T-cell (primary cell): ENCODE data around the gene RMND5A. TPM values are rescaled to one million over a fixed set of nuclear protein-coding genes. Genes with fewer than 3 reads are reported as not detected.

Experiments used
- ATAC-seq, 4 experiments: fragments of 200-7000 bp in 3 of 4; fragments of 150-1000 bp in 1 of 4; cut with Tn5 transposase; replicated peaks in 1 of 4; 1 replicate in 3 of 4; 2 replicates in 1 of 4; pipeline ENCODE4 v1.10.0; 2021; ENCODE audit warnings: moderate library complexity in 3 of 4, mild to moderate bottlenecking in 2 of 4, moderate number of reproducible peaks in 1 of 4
- CTCF ChIA-PET, 2 donors: fragments of 300-600 bp; sonication (Branson Sonifier 250); formaldehyde crosslinking; loops; one replicate each; lab custom pipeline; 2022; ENCODE audit warnings: antibody characterized with exemption in 2 of 2; lab: Charles Lee
- POLR2A ChIA-PET, 2 donors: fragments of 300-600 bp; sonication (Branson Sonifier 250); formaldehyde crosslinking; loops; one replicate each; lab custom pipeline; 2022; ENCODE audit warnings: antibody characterized with exemption in 2 of 2; lab: Charles Lee
- DNase-seq, 35 experiments: peaks; one replicate each; pipeline versions ENCODE4 v3.0.0 to v3.0.0-alpha.2; 2013 to 2023
- H3K27ac ChIP-seq: one replicate; pipeline ENCODE4 v1.5.1; 2013; ENCODE audit warnings: low read length
- H3K27me3 ChIP-seq, 2 experiments: replicated peaks in 1 of 2; 1 replicate in 1 of 2; 2 replicates in 1 of 2; pipeline versions ENCODE4 v1.6.1 to v1.7.0; 2013; ENCODE audit warnings: low read length in 1 of 2, mixed read lengths in 1 of 2; ENCODE audit not compliant: control insufficient read depth in 2 of 2, insufficient read depth in 2 of 2; ENCODE audit errors: extremely low read depth in 1 of 2
- H3K36me3 ChIP-seq, 2 donors: 1 replicate in 1 of 2; 2 replicates in 1 of 2; pipeline versions ENCODE4 v1.6.1 to v1.7.0; 2013; ENCODE audit warnings: low read length in 1 of 2; ENCODE audit not compliant: control insufficient read depth in 2 of 2, insufficient read depth in 1 of 2; ENCODE audit errors: extremely low read depth in 1 of 2
- H3K4me1 ChIP-seq, 2 experiments: 1 replicate in 1 of 2; 2 replicates in 1 of 2; pipeline versions ENCODE4 v1.6.1 to v1.7.0; 2013; ENCODE audit warnings: low read length in 2 of 2, mixed read lengths in 1 of 2; ENCODE audit not compliant: insufficient read depth in 2 of 2, control insufficient read depth in 1 of 2; ENCODE audit errors: extremely low read depth in 1 of 2
- H3K4me3 ChIP-seq, 2 donors: 1 replicate in 1 of 2; 2 replicates in 1 of 2; pipeline versions ENCODE4 v1.5.1 to v1.7.0; 2013; ENCODE audit warnings: mild to moderate bottlenecking in 2 of 2, low read length in 1 of 2, moderate library complexity in 1 of 2; ENCODE audit not compliant: control insufficient read depth in 1 of 2; ENCODE audit errors: extremely low read depth in 1 of 2
- H3K9me3 ChIP-seq: 2 replicates; pipeline ENCODE4 v1.7.0; 2013
- H3K27ac Mint-ChIP-seq, 2 donors: one replicate each; pipeline ENCODE4 v1.8.0; 2020 to 2021; ENCODE audit warnings: mild to moderate bottlenecking in 2 of 2, mixed read lengths in 2 of 2
- H3K27me3 Mint-ChIP-seq, 2 donors: one replicate each; pipeline ENCODE4 v1.8.0; 2021 to 2022; ENCODE audit warnings: mixed read lengths in 2 of 2
- H3K36me3 Mint-ChIP-seq: one replicate; pipeline ENCODE4 v1.8.0; 2021; ENCODE audit warnings: mixed read lengths
- H3K4me1 Mint-ChIP-seq, 3 donors: one replicate each; pipeline ENCODE4 v1.8.0; 2020 to 2022; ENCODE audit warnings: mixed read lengths in 3 of 3, mild to moderate bottlenecking in 1 of 3
- H3K4me3 Mint-ChIP-seq, 3 donors: one replicate each; pipeline ENCODE4 v1.8.0; 2020 to 2022; ENCODE audit warnings: mild to moderate bottlenecking in 3 of 3, mixed read lengths in 3 of 3, moderate library complexity in 3 of 3
- H3K9me3 Mint-ChIP-seq, 3 donors: one replicate each; pipeline ENCODE4 v1.8.0; 2020 to 2022; ENCODE audit warnings: mixed read lengths in 3 of 3
- WGBS: methylation state at CpG from one replicate; pipeline ENCODE4 v1.1.5; 2013; ENCODE audit warnings: missing lambda C conversion rate; ENCODE audit not compliant: insufficient coverage; 5-methylcytosine and 5-hydroxymethylcytosine counted together
- total RNA-seq, 35 experiments: library from RNA in 6 of 35; stranded (reverse) in 6 of 35; fragments of 120-200 nt in 1 of 35; gene quantifications; one replicate each; pipeline versions ENCODE4 v1.2.1 to v1.2.4 and lab custom pipeline; 2013 to 2026

The RMND5A gene
- total RNA-seq, 5 donors from 2014 or later (not counting 1 experiment from before 2014, with no cell fraction given) = 27.0 to 37.3 (median 31.7) TPM

DNA sequence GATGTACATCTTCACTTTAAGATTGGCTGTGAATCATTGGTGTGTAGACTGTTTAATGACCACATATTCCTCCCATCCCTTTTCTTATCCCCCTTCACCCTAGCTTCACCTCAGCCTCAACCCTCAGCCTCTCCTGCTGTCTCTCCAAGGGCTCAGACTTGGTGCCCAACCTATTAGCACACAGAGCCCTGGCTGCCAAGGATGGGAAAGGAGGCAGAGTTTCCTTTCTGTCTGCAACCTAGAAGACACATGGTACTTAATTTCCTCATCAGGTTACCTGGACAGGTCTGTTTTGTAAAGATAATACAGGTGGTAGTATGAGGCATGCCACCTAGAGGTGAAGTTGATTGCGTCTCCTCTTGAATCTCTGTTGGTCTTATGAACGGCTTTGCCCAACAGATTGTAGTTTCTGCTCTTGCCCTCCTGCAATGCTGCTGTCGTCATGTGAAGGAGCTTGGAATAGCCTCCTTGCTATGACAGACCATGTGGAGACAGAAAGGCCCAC lies 44.5 kb upstream of the RMND5A start:
- Histone ChIP-seq H3K4me3 (no peak overlapping the region), H3K4me1 (no peaks in the 10 kb centered on the region), H3K9me3 (no peaks in the 10 kb centered on the region), H3K27ac (no peak overlapping the region), H3K36me3 (no peaks in the 10 kb centered on the region), H3K27me3 (no peaks in the 10 kb centered on the region)
- Mint-ChIP-seq H3K4me1 (peaks cover 0 to 4% (median 0%) of the 10 kb centered on the region in 3 donors), H3K9me3 (no peaks in the 10 kb centered on the region), H3K4me3 (no peak overlapping the region), H3K27ac (no peak overlapping the region), H3K36me3 (no peaks in the 10 kb centered on the region), H3K27me3 (no peaks in the 10 kb centered on the region)
- WGBS = 78% methylated on average over 3 of the region's 3 CpGs
- ChIA-PET POLR2A (no interaction called here), CTCF (no interaction called here)
- DNase-seq (peak in 2 of 35 experiments; percentile 4 to 38), ATAC-seq (no peak)

DNA sequence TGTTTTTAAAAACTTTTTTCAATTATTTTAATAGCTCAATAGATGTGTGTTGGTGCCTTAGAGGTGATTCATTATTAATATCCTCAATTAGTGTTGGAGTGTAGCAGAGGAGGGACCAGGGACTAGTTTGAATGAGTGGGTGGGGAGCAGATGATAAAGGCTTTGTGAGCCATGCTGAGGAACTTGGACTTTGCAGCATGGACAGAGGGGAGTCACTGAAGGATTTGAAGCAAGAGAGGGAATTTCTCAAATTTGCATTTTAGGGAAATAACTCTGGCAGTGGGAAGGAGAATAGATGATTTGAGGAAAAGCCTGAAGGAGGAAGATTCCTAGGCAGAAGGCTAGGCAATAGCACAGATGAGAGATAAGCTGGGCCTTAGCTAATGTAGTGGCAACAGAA lies 42.3 kb upstream of the RMND5A start:
- ChIA-PET POLR2A (interaction anchor here (0.5 to 0.7 kb wide), 2 partner anchors 106 to 925 kb away, joined by 3 to 4 read pairs; no protein-coding TSS in a partner anchor), CTCF (interaction anchor here in 1 of 2 donors (0.6 kb wide), 1 partner anchor 802 kb away, joined by 4 read pairs; no protein-coding TSS in a partner anchor)
- H3K4me3 ChIP-seq = no peak overlapping the region
- DNase-seq = no peak
- H3K4me1 Mint-ChIP-seq = peaks cover 0 to 4% (median 0%) of the 10 kb centered on the region in 3 donors
- H3K36me3 Mint-ChIP-seq = no peaks in the 10 kb centered on the region
- no peaks in the 10 kb centered on the region for H3K36me3 ChIP-seq
- no peaks in the 10 kb centered on the region for H3K27me3 ChIP-seq
- H3K9me3 Mint-ChIP-seq = no peaks in the 10 kb centered on the region
- no peak overlapping the region for H3K27ac ChIP-seq
- no peaks in the 10 kb centered on the region for H3K4me1 ChIP-seq
- H3K27me3 Mint-ChIP-seq = no peaks in the 10 kb centered on the region
- H3K4me3 Mint-ChIP-seq = no peak overlapping the region
- H3K9me3 ChIP-seq = no peaks in the 10 kb centered on the region
- ATAC-seq = no peak
- no peak overlapping the region for H3K27ac Mint-ChIP-seq

DNA sequence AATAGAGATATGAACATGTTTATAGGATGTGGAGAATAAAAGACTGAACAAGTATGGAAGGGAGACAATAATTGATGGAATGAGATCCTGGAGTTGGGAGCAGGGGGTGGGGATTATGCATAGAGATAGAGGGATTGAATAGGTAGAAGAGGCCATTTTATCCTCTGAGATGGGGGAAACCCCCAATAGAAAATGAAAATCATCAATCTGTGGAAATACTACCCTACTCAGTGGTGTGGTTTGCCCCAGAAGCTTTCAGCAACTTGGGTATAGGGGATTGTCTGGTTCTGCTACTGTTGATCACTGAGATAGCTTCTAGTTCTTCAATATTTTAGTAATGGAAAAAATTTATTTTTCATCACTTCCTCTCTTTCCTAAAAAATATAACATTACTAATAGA lies 41.1 kb upstream of the RMND5A start:
- Mint-ChIP-seq H3K27ac (no peak overlapping the region), H3K4me3 (no peak overlapping the region), H3K9me3 (no peaks in the 10 kb centered on the region), H3K27me3 (no peaks in the 10 kb centered on the region), H3K36me3 (no peaks in the 10 kb centered on the region), H3K4me1 (peaks cover 0 to 4% (median 0%) of the 10 kb centered on the region in 3 donors)
- Histone ChIP-seq H3K27ac (no peak overlapping the region), H3K4me3 (no peak overlapping the region), H3K4me1 (no peaks in the 10 kb centered on the region), H3K36me3 (no peaks in the 10 kb centered on the region), H3K9me3 (no peaks in the 10 kb centered on the region), H3K27me3 (no peaks in the 10 kb centered on the region)
- ATAC-seq (no peak), DNase-seq (no peak)
- POLR2A ChIA-PET = no interaction called here
- CTCF ChIA-PET = interaction anchor here in 1 of 2 donors (0.7 kb wide), 1 partner anchor 11 kb away, joined by 6 read pairs; no protein-coding TSS in a partner anchor

DNA sequence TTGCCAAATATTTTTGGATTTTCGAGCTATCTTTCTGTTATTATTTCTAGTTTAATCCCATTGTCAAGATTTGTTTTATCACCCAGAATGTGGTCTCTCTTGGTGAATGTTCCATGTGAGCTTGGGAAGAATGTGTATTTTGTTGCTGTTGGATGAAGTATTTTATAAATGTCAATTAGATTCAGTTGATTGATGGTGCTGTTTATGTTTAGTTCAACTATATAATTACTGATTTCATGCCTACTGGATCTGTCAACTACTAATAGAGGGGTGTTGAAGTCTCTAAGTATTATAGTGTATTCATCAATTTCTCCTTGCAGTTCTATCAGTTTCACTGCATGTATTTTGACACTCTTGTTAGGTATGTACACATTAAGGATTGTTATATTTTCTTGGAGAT lies 34.7 kb upstream of the RMND5A start:
- CTCF ChIA-PET = no interaction called here
- no peak for DNase-seq
- Histone ChIP-seq H3K4me3 (no peak overlapping the region), H3K36me3 (no peaks in the 10 kb centered on the region), H3K9me3 (no peaks in the 10 kb centered on the region), H3K4me1 (no peaks in the 10 kb centered on the region), H3K27me3 (no peaks in the 10 kb centered on the region), H3K27ac (no peak overlapping the region)
- no peak overlapping the region for H3K4me3 Mint-ChIP-seq
- no peaks in the 10 kb centered on the region for H3K4me1 Mint-ChIP-seq
- H3K9me3 Mint-ChIP-seq = no peaks in the 10 kb centered on the region
- peaks cover 0 to 4% of the 10 kb centered on the region in 2 donors for H3K27me3 Mint-ChIP-seq
- no CpG with 5 or more reads among the region's 1 CpG for WGBS
- ATAC-seq = no peak
- no peak overlapping the region for H3K27ac Mint-ChIP-seq
- POLR2A ChIA-PET = no interaction called here
- H3K36me3 Mint-ChIP-seq = no peaks in the 10 kb centered on the region

DNA sequence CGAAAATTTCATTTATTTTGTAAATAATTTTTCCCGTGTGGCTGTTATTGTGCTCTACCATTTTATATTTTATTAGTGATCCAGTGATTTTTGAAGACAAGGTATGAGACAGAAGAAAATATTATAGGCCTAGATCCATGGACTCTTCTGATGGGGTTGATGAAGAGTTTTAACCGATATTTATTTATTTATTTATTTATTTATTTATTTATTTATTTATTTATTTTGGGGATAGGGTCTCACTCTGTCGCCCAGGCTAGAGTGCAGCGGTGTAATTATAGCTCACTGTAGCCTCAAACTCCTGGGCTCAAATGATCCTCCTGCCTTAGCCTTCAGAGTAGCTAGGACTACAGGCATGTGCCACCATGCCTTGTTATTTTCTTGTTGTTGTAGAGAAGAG lies 33.6 kb upstream of the RMND5A start:
- H3K9me3 ChIP-seq = no peaks in the 10 kb centered on the region
- H3K27me3 ChIP-seq = no peaks in the 10 kb centered on the region
- ATAC-seq (no peak), DNase-seq (no peak)
- no peak overlapping the region for H3K4me3 ChIP-seq
- H3K4me1 ChIP-seq = no peaks in the 10 kb centered on the region
- ChIA-PET POLR2A (no interaction called here), CTCF (interaction anchor here in 1 of 2 donors (0.5 kb wide), 1 partner anchor 12 kb away, joined by 4 read pairs; no protein-coding TSS in a partner anchor)
- H3K9me3 Mint-ChIP-seq = no peaks in the 10 kb centered on the region
- no peak overlapping the region for H3K4me3 Mint-ChIP-seq
- H3K27ac ChIP-seq = no peak overlapping the region
- H3K27me3 Mint-ChIP-seq = peaks cover 0 to 8% of the 10 kb centered on the region in 2 donors
- no peaks in the 10 kb centered on the region for H3K36me3 Mint-ChIP-seq
- no peak overlapping the region for H3K27ac Mint-ChIP-seq
- H3K4me1 Mint-ChIP-seq = no peaks in the 10 kb centered on the region
- H3K36me3 ChIP-seq = no peaks in the 10 kb centered on the region
- WGBS = 100% methylated on average over 2 of the region's 5 CpGs

DNA sequence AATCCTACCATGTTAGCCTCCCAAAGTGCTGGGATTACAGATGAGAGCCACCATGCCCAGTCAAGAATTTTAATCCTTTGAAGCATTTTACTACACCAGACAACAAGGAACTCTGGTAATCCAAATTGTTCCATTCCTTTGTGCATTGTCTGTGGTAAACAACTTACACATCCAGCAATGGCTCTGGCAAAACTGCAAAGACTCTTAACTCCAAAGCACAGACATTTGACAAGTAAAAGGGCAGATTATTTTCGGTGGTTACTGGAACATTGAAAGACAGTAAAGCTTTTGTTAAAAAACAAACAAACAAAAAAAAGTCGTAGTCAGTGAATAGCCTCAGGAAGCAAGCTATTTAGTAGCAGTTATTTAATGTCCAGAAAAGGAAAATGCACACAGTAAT lies 33.2 kb upstream of the RMND5A start:
- Mint-ChIP-seq H3K4me3 (no peak overlapping the region), H3K27ac (no peak overlapping the region), H3K36me3 (no peaks in the 10 kb centered on the region), H3K9me3 (no peaks in the 10 kb centered on the region), H3K27me3 (peaks cover 0 to 9% of the 10 kb centered on the region in 2 donors), H3K4me1 (no peaks in the 10 kb centered on the region)
- ChIA-PET CTCF (interaction anchor here in 1 of 2 donors (0.5 kb wide), 1 partner anchor 12 kb away, joined by 4 read pairs; no protein-coding TSS in a partner anchor), POLR2A (no interaction called here)
- H3K9me3 ChIP-seq = no peaks in the 10 kb centered on the region
- no peak for DNase-seq
- no peak overlapping the region for H3K4me3 ChIP-seq
- WGBS = no CpG with 5 or more reads among the region's 2 CpGs
- H3K27ac ChIP-seq = no peak overlapping the region
- ATAC-seq = no peak
- no peaks in the 10 kb centered on the region for H3K36me3 ChIP-seq
- no peaks in the 10 kb centered on the region for H3K4me1 ChIP-seq
- H3K27me3 ChIP-seq = no peaks in the 10 kb centered on the region
